GM19099 (cell line): ENCODE results near the gene GPC6.

Experiments used
- POLR2A ChIP-seq: IDR thresholded peaks from 3 replicates; pipeline ENCODE4 v1.6.1; 2011; ENCODE audit warnings: low read depth; ENCODE audit not compliant: insufficient read length; ENCODE audit errors: extremely low read depth

GPC6 gene

GRCh38 chr13:93786846-93787489 lies 560.4 kb downstream of the GPC6 start:
- TF ChIP-seq POLR2A = no peak

GRCh38 chr13:93788456-93788855 lies 561.8 kb downstream of the GPC6 start:
- TF ChIP-seq POLR2A = no peak

GRCh38 chr13:93789058-93789457 lies 562.5 kb downstream of the GPC6 start:
- TF ChIP-seq POLR2A = no peak

- TF ChIP-seq POLR2A = no peak
Measured at GRCh38 chr13:93794197-93794885, 567.7 kb downstream of the GPC6 start.

- no peak for TF ChIP-seq POLR2A
Measured at GRCh38 chr13:93797463-93797862, 570.9 kb downstream of the GPC6 start.

GRCh38 chr13:93800342-93800741 lies 573.7 kb downstream of the GPC6 start:
- TF ChIP-seq POLR2A = no peak

- TF ChIP-seq POLR2A = no peak
Measured at GRCh38 chr13:93805736-93806135, 579.1 kb downstream of the GPC6 start.

- no peak for TF ChIP-seq POLR2A
Measured at GRCh38 chr13:93806861-93807260, 580.3 kb downstream of the GPC6 start.

GRCh38 chr13:93810264-93810663 lies 583.7 kb downstream of the GPC6 start:
- no peak for TF ChIP-seq POLR2A

- no peak for TF ChIP-seq POLR2A
Measured at GRCh38 chr13:93811071-93811737, 584.6 kb downstream of the GPC6 start.

- no peak for TF ChIP-seq POLR2A
Measured at GRCh38 chr13:93811738-93812112, 585.1 kb downstream of the GPC6 start.

GRCh38 chr13:93814658-93815057 lies 588.1 kb downstream of the GPC6 start:
- TF ChIP-seq POLR2A = no peak

GRCh38 chr13:93818345-93818744 lies 591.7 kb downstream of the GPC6 start:
- no peak for TF ChIP-seq POLR2A

- TF ChIP-seq POLR2A = no peak
Measured at GRCh38 chr13:93819331-93819890, 592.8 kb downstream of the GPC6 start.

GRCh38 chr13:93824286-93824685 lies 597.7 kb downstream of the GPC6 start:
- TF ChIP-seq POLR2A = no peak

GRCh38 chr13:93834051-93834450 lies 607.4 kb downstream of the GPC6 start:
- TF ChIP-seq POLR2A = no peak
